Renal cortical epithelial cell (primary cell): ENCODE data around the gene DHRS3. TPM values are rescaled to one million over a fixed set of nuclear protein-coding genes. Genes with fewer than 3 reads are reported as not detected.
A peak's percentile ranks its signal among the peaks of the same experiment; 100 is the strongest.
"Not testable (repeated sequence)": the region's sequence is repeated elsewhere in the genome, so short reads cannot be mapped to it uniquely, and the experiment has no call there.

Source experiments
- DNase-seq: peaks from one replicate; pipeline ENCODE4 v3.0.0-alpha.2; 2011; ENCODE audit warnings: low read depth
- total RNA-seq: library from RNA; depleted of rRNA; stranded (reverse); fragments of >200 nt; gene quantifications from 2 replicates; pipeline ENCODE4 v1.2.3, GENCODE V29; 2014

Gene DHRS3
- 28.9 and 66.2 TPM in 2 replicates for total RNA-seq

GRCh38 chr1:12617901-12618660 lies at the start of gene DHRS3:
Gene DHRS3 (minus strand): TSS chr1:12618210. CDS start chr1:12617348, 862 bp downstream.
- DNase-seq, result peak; percentile 63

GRCh38 chr1:12666141-12666735 lies 48.2 kb upstream of the DHRS3 start:
- DNase-seq, result no peak

GRCh38 chr1:12665511-12665910 lies 47.5 kb upstream of the DHRS3 start:
- DNase-seq, result no peak

GRCh38 chr1:12662556-12662955 lies 44.5 kb upstream of the DHRS3 start:
- no peak for DNase-seq

GRCh38 chr1:12661606-12662219 lies 43.7 kb upstream of the DHRS3 start:
- no peak for DNase-seq

- DNase-seq, result peak; percentile 66
Observed at GRCh38 chr1:12658531-12659453, 40.8 kb upstream of the DHRS3 start.

GRCh38 chr1:12657885-12658512 lies 40.0 kb upstream of the DHRS3 start:
- not testable (repeated sequence) for DNase-seq

GRCh38 chr1:12657060-12657884 lies 39.3 kb upstream of the DHRS3 start:
- no peak for DNase-seq

- DNase-seq, result no peak
Observed at GRCh38 chr1:12656575-12656974, 38.6 kb upstream of the DHRS3 start.

- no peak for DNase-seq
Observed at GRCh38 chr1:12654657-12655056, 36.6 kb upstream of the DHRS3 start.

GRCh38 chr1:12654004-12654567 lies 36.1 kb upstream of the DHRS3 start:
- DNase-seq, result no peak

- DNase-seq, result peak; percentile 45
Observed at GRCh38 chr1:12649971-12650421, 32.0 kb upstream of the DHRS3 start.

GRCh38 chr1:12648741-12649140 lies 30.7 kb upstream of the DHRS3 start:
- no peak for DNase-seq

GRCh38 chr1:12645401-12645800 lies 27.4 kb upstream of the DHRS3 start:
- DNase-seq, result not testable (repeated sequence)

GRCh38 chr1:12644829-12645228 lies 26.8 kb upstream of the DHRS3 start:
- no peak for DNase-seq

- DNase-seq, result no peak
Observed at GRCh38 chr1:12644237-12644636, 26.2 kb upstream of the DHRS3 start.

- no peak for DNase-seq
Observed at GRCh38 chr1:12643785-12644184, 25.8 kb upstream of the DHRS3 start, which contains the start of gene AADACL4. Gene AADACL4 (plus strand): TSS chr1:12644085. CDS start chr1:12644547, 462 bp downstream.

- DNase-seq, result no peak
Observed at GRCh38 chr1:12643079-12643478, 25.1 kb upstream of the DHRS3 start.

GRCh38 chr1:12640958-12641272 lies 22.9 kb upstream of the DHRS3 start:
- DNase-seq, result no peak
